Mesothelial cell of epicardium (in vitro differentiated cells): Measurements from ENCODE around the gene CHL1. TPM values are rescaled to one million over a fixed set of nuclear protein-coding genes. Genes with fewer than 3 reads are reported as not detected.

Source experiments
- DNase-seq, 2 experiments: peaks; one replicate each; pipeline ENCODE4 v3.0.0; 2021; ENCODE audit warnings: low spot score in 2 of 2; ENCODE audit not compliant: unreplicated experiment in 2 of 2
- H3K27ac Mint-ChIP-seq: 2 replicates; pipeline ENCODE4 v1.8.0; 2021; ENCODE audit warnings: mixed read lengths
- H3K27me3 Mint-ChIP-seq: 2 replicates; pipeline ENCODE4 v1.8.0; 2021; ENCODE audit warnings: low read depth, mixed read lengths
- H3K36me3 Mint-ChIP-seq: 2 replicates; pipeline ENCODE4 v1.8.0; 2021; ENCODE audit warnings: mixed read lengths
- H3K4me1 Mint-ChIP-seq: 2 replicates; pipeline ENCODE4 v1.8.0; 2021; ENCODE audit warnings: mixed read lengths
- H3K4me3 Mint-ChIP-seq: 2 replicates; pipeline ENCODE4 v1.8.0; 2021; ENCODE audit warnings: mild to moderate bottlenecking, moderate library complexity, mixed read lengths
- H3K9me3 Mint-ChIP-seq: 2 replicates; pipeline ENCODE4 v1.8.0; 2021; ENCODE audit warnings: mixed read lengths
- CTCF ChIP-seq: fragments of 200-600 bp; sonication (generic); IDR thresholded peaks from one replicate; pipeline ENCODE4 v1.5.0; 2021; ENCODE audit warnings: antibody characterized with exemption; ENCODE audit not compliant: unreplicated experiment
- total RNA-seq: library from RNA; stranded (reverse); gene quantifications from 3 replicates; pipeline ENCODE4 v1.2.1, GENCODE V29; 2021

The CHL1 gene
- total RNA-seq, 1 donor from 2014 or later = not detected

DNA sequence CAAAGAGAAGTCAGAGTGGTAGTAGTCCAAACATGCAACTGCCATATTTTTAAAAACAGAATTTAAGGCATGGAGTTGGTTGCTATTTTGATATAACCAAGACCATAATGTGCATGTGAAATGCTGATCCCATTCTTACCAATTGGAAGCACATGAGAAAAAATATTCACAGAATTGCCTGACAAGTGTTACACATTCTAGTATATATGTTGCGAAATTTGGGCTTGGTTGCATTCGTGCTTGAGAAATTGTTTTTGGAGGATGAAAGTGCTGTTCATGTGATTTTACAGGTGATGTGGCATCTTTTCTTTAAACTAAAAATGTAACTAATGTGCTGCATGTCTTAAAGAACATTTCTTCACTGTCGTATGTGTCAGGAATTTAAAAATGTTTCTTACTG, 199.7 kb downstream of the CHL1 start:
- Mint-ChIP-seq H3K9me3 (peaks cover 3% of the 10 kb centered on the region), H3K4me1 (no peaks in the 10 kb centered on the region), H3K4me3 (no peak overlapping the region), H3K36me3 (no peaks in the 10 kb centered on the region), H3K27me3 (peaks cover 36% of the 10 kb centered on the region), H3K27ac (no peak overlapping the region)
- DNase-seq = no peak
- no peak for TF ChIP-seq CTCF

DNA sequence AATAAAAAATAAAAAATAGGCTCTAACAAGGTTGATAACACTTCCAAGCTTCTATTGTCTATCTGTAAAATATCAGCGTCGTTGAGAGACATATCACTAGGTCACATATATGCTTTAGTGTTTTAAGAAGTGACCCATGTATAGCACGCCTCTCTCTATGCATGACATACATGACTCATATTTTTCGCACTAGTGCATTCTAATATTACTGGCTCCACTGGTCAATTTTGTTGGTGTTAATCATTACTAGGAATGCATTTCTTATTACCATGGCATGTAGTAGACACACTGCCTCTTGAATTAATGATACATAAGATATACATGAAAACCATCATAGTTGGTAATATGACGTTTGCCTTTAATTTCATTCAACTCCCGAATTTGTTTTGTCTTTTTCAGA, 203.1 kb downstream of the CHL1 start:
- H3K4me1 Mint-ChIP-seq = no peaks in the 10 kb centered on the region
- TF ChIP-seq CTCF = no peak
- no peak overlapping the region for H3K27ac Mint-ChIP-seq
- H3K4me3 Mint-ChIP-seq = no peak overlapping the region
- no peaks in the 10 kb centered on the region for H3K9me3 Mint-ChIP-seq
- no peak for DNase-seq
- no peaks in the 10 kb centered on the region for H3K36me3 Mint-ChIP-seq
- H3K27me3 Mint-ChIP-seq = peaks cover 52% of the 10 kb centered on the region

- Mint-ChIP-seq H3K27me3 (peaks cover 50% of the 10 kb centered on the region), H3K4me3 (no peak overlapping the region), H3K9me3 (no peaks in the 10 kb centered on the region), H3K27ac (no peak overlapping the region), H3K36me3 (no peaks in the 10 kb centered on the region), H3K4me1 (no peaks in the 10 kb centered on the region)
- no peak for TF ChIP-seq CTCF
- no peak for DNase-seq
Measured at GRCh38 chr3:403826-404225, 207.3 kb downstream of the CHL1 start.

DNA sequence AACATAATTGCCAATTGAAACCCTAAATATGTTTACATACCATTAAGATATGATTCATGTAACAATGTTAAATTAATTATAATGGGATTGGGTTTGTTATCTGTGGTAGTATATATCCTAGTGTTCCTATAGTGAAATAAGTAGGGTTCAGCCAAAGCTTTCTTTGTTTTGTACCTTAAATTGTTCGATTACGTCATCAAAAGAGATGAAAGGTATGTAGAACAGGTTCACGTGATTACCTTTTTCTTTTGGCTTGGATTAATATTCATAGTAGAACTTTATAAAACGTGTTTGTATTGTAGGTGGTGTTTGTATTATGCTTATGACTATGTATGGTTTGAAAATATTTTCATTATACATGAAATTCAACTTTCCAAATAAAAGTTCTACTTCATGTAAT, 212.4 kb downstream of the CHL1 start:
- H3K4me1 Mint-ChIP-seq = no peaks in the 10 kb centered on the region
- TF ChIP-seq CTCF = no peak
- DNase-seq = no peak
- no peak overlapping the region for H3K27ac Mint-ChIP-seq
- no peak overlapping the region for H3K4me3 Mint-ChIP-seq
- no peaks in the 10 kb centered on the region for H3K36me3 Mint-ChIP-seq
- peaks cover 47% of the 10 kb centered on the region for H3K27me3 Mint-ChIP-seq
- no peaks in the 10 kb centered on the region for H3K9me3 Mint-ChIP-seq

DNA sequence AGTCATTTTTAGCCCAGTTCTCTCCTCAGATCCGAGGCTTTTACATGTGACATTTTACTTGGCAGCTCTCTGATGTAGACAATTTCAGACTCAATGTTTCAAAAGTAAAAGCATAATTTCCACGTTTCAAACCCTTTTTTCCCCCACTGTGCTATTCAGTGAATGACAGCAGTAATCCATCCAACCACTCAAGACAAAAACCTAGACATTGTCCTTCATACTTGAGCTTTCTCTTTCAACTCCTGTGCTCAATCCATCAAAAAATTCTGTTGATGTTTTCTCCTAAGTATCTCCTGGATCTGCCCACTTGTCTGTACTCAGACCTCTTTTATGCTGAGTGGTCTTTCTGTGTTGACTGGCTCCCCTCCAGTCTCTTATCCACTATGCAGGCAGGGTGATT, 214.7 kb downstream of the CHL1 start:
- Mint-ChIP-seq H3K27ac (no peak overlapping the region), H3K4me1 (no peaks in the 10 kb centered on the region), H3K36me3 (no peaks in the 10 kb centered on the region), H3K4me3 (no peak overlapping the region), H3K9me3 (no peaks in the 10 kb centered on the region), H3K27me3 (peaks cover 40% of the 10 kb centered on the region)
- DNase-seq = no peak
- TF ChIP-seq CTCF = no peak

DNA sequence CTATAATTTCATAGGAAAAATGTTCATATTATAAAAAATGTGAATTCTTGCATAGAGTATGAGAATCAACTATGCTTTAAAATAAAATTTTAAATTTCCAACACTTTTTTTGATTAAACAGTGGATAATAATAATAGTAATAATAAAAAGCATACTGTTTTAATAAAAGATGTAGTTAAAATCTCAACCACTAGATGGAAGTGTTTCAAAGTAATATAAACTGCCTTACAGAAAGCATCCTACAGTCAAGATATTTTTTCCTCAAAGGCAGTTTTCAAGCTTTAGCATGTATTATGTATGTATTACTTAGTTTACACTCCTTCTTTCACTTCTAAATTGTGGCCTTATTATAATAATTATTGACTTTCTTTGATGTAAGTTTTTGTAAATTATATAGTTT, 217.5 kb downstream of the CHL1 start:
- DNase-seq = no peak
- no peaks in the 10 kb centered on the region for H3K36me3 Mint-ChIP-seq
- no peak overlapping the region for H3K27ac Mint-ChIP-seq
- H3K4me1 Mint-ChIP-seq = no peaks in the 10 kb centered on the region
- peak; percentile 83 for TF ChIP-seq CTCF
- H3K9me3 Mint-ChIP-seq = no peaks in the 10 kb centered on the region
- H3K4me3 Mint-ChIP-seq = no peak overlapping the region
- H3K27me3 Mint-ChIP-seq = peaks cover 40% of the 10 kb centered on the region
